NCI-H1092 treated with DMSO at 0.1 percent for 48 hours (cell line): ENCODE measurements around the gene WDR70.
"Not testable (repeated sequence)": the region's sequence is repeated elsewhere in the genome, so short reads cannot be mapped to it uniquely, and the experiment has no call there.

Source experiments
- DNase-seq: peaks from one replicate; lab custom pipeline; 2025; lab: John Stamatoyannopoulos, UW

WDR70 gene

GRCh38 chr5:37379100-37379628, at the start of gene WDR70:
Gene WDR70 (plus strand): TSS chr5:37379318. CDS start chr5:37379368, 50 bp downstream.
- peak; percentile 83 for DNase-seq

GRCh38 chr5:37334754-37335153, 44.4 kb upstream of the WDR70 start:
- not testable (repeated sequence) for DNase-seq

GRCh38 chr5:37342741-37343140, 36.4 kb upstream of the WDR70 start:
- DNase-seq: not testable (repeated sequence)

GRCh38 chr5:37355161-37355560, 24.0 kb upstream of the WDR70 start:
- no peak for DNase-seq

- DNase-seq: no peak
Observed at GRCh38 chr5:37370550-37370863, 8.6 kb upstream of the WDR70 start.

GRCh38 chr5:37370864-37371726, 8.0 kb upstream of the WDR70 start, which contains the start of gene NUP155:
Gene NUP155 (minus strand): TSS chr5:37371106. CDS start chr5:37370977, 129 bp downstream.
- peak; percentile 97 for DNase-seq

- DNase-seq: no peak
Observed at GRCh38 chr5:37375091-37375490, 4.0 kb upstream of the WDR70 start.

- DNase-seq: not testable (repeated sequence)
Observed at GRCh38 chr5:37378066-37378465, 1.1 kb upstream of the WDR70 start.

GRCh38 chr5:37391591-37391990, 12.5 kb downstream of the WDR70 start:
- no peak for DNase-seq

- no peak for DNase-seq
Observed at GRCh38 chr5:37396352-37396751, 17.2 kb downstream of the WDR70 start.

- no peak for DNase-seq
Observed at GRCh38 chr5:37400501-37400900, 21.4 kb downstream of the WDR70 start.

- no peak for DNase-seq
Observed at GRCh38 chr5:37412515-37412914, 33.4 kb downstream of the WDR70 start.

- not testable (repeated sequence) for DNase-seq
Observed at GRCh38 chr5:37415456-37415855, 36.3 kb downstream of the WDR70 start.

- no peak for DNase-seq
Observed at GRCh38 chr5:37417347-37417746, 38.2 kb downstream of the WDR70 start.

- DNase-seq: no peak
Observed at GRCh38 chr5:37424441-37424840, 45.3 kb downstream of the WDR70 start.

GRCh38 chr5:37428044-37428443, 48.9 kb downstream of the WDR70 start:
- no peak for DNase-seq

- DNase-seq: no peak
Observed at GRCh38 chr5:37435261-37435660, 56.1 kb downstream of the WDR70 start.

GRCh38 chr5:37436146-37436934, 57.2 kb downstream of the WDR70 start:
- DNase-seq: no peak

- DNase-seq: no peak
Observed at GRCh38 chr5:37437711-37438110, 58.6 kb downstream of the WDR70 start.

- not testable (repeated sequence) for DNase-seq
Observed at GRCh38 chr5:37445783-37446182, 66.7 kb downstream of the WDR70 start.

- DNase-seq: no peak
Observed at GRCh38 chr5:37448941-37449340, 69.8 kb downstream of the WDR70 start.

- not testable (repeated sequence) for DNase-seq
Observed at GRCh38 chr5:37451991-37452390, 72.9 kb downstream of the WDR70 start.

- DNase-seq: not testable (repeated sequence)
Observed at GRCh38 chr5:37453252-37453651, 74.1 kb downstream of the WDR70 start.
